ENCODE measurements around the gene SLC24A3. TPM values are rescaled to one million over a fixed set of nuclear protein-coding genes. Genes with fewer than 3 reads are reported as not detected.

Gene SLC24A3
- total and polyA plus RNA-seq, 2 experiments from 2014 or later, result 0.81 to 2.5 TPM

DNA sequence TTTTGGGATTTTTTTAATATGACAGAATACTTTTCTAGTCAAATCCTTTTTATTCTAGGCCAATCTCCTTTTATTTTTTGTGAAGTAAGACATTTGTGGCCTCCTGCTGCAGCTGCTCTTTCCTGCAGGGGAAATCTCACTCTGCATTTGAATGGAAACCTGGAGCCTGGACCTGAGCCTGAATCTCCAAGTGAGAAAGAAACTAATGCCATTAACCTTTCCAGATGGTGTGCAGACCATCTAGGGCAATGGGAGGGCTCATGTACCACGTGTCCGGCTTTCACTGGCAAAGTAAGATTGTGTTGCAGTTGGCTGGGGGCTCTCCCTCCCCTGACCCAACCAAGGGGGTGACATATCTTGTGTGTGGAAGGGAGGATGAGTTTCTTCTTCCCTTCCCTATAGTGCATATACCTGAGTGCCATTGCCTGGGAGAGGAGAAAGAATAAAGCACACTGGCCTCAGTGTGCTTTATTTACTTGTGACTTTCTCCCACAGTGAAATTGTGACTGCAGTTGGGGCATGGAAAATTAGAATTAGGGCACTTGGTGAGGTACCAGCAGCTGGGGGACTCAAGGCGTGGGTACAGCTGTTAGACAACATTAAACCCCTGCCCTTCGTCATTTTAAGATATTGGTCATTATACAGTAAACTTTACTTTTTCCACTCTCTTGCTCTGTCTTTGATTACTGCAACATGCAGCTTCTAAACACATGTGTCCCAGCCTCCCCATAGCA, 385.8 kb downstream of the SLC24A3 start:
- ATAC-seq, result peak; percentile 55
- DNase-seq (ENCODE audit: low spot score), result peak; percentile 30
- H3K79me2 ChIP-seq (replicated peaks; ENCODE audit: insufficient read depth), result no peaks in the 10 kb centered on the region
- no peak overlapping the region for H2AFZ ChIP-seq
- TF ChIP-seq ZNF331 (CRISPR knock-in tag; IDR thresholded peaks at IDR 0.05; ENCODE audit: low read depth) (no peak), ZNF114 (CRISPR knock-in tag; IDR thresholded peaks at IDR 0.05) (no peak), JUNB (IDR thresholded peaks at IDR 0.05; ENCODE audit: unreplicated experiment) (no peak), EZH2 (IDR thresholded peaks at IDR 0.05; ENCODE audit: low read depth, unreplicated experiment) (no peak), ETS1 (IDR thresholded peaks at IDR 0.05) (no peak), POLR2AphosphoS5 (IDR thresholded peaks at IDR 0.05; ENCODE audit: low read depth) (no peak), NANOG (IDR thresholded peaks at IDR 0.05; ENCODE audit: borderline replicate concordance) (no peak)
- TF ChIP-seq, protein P1, sequence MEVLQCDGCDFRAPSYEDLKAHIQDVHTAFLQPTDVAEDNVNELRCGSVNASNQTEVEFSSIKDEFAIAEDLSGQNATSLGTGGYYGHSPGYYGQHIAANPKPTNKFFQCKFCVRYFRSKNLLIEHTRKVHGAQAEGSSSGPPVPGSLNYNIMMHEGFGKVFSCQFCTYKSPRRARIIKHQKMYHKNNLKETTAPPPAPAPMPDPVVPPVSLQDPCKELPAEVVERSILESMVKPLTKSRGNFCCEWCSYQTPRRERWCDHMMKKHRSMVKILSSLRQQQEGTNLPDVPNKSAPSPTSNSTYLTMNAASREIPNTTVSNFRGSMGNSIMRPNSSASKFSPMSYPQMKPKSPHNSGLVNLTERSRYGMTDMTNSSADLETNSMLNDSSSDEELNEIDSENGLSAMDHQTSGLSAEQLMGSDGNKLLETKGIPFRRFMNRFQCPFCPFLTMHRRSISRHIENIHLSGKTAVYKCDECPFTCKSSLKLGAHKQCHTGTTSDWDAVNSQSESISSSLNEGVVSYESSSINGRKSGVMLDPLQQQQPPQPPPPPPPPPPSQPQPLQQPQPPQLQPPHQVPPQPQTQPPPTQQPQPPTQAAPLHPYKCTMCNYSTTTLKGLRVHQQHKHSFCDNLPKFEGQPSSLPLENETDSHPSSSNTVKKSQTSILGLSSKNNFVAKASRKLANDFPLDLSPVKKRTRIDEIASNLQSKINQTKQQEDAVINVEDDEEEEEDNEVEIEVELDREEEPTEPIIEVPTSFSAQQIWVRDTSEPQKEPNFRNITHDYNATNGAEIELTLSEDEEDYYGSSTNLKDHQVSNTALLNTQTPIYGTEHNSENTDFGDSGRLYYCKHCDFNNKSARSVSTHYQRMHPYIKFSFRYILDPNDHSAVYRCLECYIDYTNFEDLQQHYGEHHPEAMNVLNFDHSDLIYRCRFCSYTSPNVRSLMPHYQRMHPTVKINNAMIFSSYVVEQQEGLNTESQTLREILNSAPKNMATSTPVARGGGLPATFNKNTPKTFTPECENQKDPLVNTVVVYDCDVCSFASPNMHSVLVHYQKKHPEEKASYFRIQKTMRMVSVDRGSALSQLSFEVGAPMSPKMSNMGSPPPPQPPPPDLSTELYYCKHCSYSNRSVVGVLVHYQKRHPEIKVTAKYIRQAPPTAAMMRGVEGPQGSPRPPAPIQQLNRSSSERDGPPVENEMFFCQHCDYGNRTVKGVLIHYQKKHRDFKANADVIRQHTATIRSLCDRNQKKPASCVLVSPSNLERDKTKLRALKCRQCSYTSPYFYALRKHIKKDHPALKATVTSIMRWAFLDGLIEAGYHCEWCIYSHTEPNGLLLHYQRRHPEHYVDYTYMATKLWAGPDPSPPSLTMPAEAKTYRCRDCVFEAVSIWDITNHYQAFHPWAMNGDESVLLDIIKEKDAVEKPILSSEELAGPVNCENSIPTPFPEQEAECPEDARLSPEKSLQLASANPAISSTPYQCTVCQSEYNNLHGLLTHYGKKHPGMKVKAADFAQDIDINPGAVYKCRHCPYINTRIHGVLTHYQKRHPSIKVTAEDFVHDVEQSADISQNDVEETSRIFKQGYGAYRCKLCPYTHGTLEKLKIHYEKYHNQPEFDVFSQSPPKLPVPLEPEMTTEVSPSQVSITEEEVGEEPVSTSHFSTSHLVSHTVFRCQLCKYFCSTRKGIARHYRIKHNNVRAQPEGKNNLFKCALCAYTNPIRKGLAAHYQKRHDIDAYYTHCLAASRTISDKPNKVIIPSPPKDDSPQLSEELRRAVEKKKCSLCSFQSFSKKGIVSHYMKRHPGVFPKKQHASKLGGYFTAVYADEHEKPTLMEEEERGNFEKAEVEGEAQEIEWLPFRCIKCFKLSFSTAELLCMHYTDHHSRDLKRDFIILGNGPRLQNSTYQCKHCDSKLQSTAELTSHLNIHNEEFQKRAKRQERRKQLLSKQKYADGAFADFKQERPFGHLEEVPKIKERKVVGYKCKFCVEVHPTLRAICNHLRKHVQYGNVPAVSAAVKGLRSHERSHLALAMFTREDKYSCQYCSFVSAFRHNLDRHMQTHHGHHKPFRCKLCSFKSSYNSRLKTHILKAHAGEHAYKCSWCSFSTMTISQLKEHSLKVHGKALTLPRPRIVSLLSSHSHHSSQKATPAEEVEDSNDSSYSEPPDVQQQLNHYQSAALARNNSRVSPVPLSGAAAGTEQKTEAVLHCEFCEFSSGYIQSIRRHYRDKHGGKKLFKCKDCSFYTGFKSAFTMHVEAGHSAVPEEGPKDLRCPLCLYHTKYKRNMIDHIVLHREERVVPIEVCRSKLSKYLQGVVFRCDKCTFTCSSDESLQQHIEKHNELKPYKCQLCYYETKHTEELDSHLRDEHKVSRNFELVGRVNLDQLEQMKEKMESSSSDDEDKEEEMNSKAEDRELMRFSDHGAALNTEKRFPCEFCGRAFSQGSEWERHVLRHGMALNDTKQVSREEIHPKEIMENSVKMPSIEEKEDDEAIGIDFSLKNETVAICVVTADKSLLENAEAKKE (CRISPR knock-in tag; IDR thresholded peaks at IDR 0.05), result no peak
- TF ChIP-seq, protein P2, sequence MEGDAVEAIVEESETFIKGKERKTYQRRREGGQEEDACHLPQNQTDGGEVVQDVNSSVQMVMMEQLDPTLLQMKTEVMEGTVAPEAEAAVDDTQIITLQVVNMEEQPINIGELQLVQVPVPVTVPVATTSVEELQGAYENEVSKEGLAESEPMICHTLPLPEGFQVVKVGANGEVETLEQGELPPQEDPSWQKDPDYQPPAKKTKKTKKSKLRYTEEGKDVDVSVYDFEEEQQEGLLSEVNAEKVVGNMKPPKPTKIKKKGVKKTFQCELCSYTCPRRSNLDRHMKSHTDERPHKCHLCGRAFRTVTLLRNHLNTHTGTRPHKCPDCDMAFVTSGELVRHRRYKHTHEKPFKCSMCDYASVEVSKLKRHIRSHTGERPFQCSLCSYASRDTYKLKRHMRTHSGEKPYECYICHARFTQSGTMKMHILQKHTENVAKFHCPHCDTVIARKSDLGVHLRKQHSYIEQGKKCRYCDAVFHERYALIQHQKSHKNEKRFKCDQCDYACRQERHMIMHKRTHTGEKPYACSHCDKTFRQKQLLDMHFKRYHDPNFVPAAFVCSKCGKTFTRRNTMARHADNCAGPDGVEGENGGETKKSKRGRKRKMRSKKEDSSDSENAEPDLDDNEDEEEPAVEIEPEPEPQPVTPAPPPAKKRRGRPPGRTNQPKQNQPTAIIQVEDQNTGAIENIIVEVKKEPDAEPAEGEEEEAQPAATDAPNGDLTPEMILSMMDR (conservative IDR thresholded peaks at IDR 0.05; ENCODE audit: low read depth in 2 of 2), result no peak
- H3K4me1 ChIP-seq (ENCODE audit: insufficient read depth), result no peaks in the 10 kb centered on the region; the same call in 1 of the 2 replicates
- H4K20me1 ChIP-seq (replicated peaks; ENCODE audit: insufficient read depth), result no peaks in the 10 kb centered on the region
- H3K4me1 Mint-ChIP-seq, result peaks cover 13% of the 10 kb centered on the region
- no peaks in the 10 kb centered on the region for H3F3A ChIP-seq (replicated peaks; ENCODE audit: low read depth)
- H3K27ac Mint-ChIP-seq, result peak overlapping the region; percentile 75
- no peaks in the 10 kb centered on the region for H3K36me3 ChIP-seq (ENCODE audit: insufficient read depth)
- H3K4me3 ChIP-seq, result no peak overlapping the region
- no peak overlapping the region for H3K27ac ChIP-seq (ENCODE audit: low read depth)
- H3K4me2 ChIP-seq, result 0 out of 2 replicates have a peak overlapping the region, but pooled peaks have one; percentile 28
- no peaks in the 10 kb centered on the region for H3K9me3 Mint-ChIP-seq
- H3K27me3 Mint-ChIP-seq (ENCODE audit: insufficient read depth, low read depth, poor library complexity), result peaks cover 8% of the 10 kb centered on the region
- no peak overlapping the region for H3K4me3 Mint-ChIP-seq
- 0 out of 2 replicates have a peak, but pooled peaks cover 5% of the 10 kb centered on the region for H3K9me2 ChIP-seq (ENCODE audit: insufficient read depth)
- no peaks in the 10 kb centered on the region for H3K27me3 ChIP-seq (ENCODE audit: insufficient read depth)
- peaks cover 6% of the 10 kb centered on the region; the same call in 2 of the 3 replicates for H3K36me3 Mint-ChIP-seq (ENCODE audit: low read depth)
